HG02798 (cell line): ENCODE data around the gene IFITM1.
"Not testable (repeated sequence)": the region's sequence is repeated elsewhere in the genome, so short reads cannot be mapped to it uniquely, and the experiment has no call there.

ENCODE experiments used
- ATAC-seq: cut with Tn5 transposase; IDR thresholded peaks from one replicate; pipeline ENCODE4 v1.9.1; 2021; ENCODE audit warnings: mild to moderate bottlenecking; ENCODE audit not compliant: unreplicated experiment, poor library complexity

Gene IFITM1

DNA sequence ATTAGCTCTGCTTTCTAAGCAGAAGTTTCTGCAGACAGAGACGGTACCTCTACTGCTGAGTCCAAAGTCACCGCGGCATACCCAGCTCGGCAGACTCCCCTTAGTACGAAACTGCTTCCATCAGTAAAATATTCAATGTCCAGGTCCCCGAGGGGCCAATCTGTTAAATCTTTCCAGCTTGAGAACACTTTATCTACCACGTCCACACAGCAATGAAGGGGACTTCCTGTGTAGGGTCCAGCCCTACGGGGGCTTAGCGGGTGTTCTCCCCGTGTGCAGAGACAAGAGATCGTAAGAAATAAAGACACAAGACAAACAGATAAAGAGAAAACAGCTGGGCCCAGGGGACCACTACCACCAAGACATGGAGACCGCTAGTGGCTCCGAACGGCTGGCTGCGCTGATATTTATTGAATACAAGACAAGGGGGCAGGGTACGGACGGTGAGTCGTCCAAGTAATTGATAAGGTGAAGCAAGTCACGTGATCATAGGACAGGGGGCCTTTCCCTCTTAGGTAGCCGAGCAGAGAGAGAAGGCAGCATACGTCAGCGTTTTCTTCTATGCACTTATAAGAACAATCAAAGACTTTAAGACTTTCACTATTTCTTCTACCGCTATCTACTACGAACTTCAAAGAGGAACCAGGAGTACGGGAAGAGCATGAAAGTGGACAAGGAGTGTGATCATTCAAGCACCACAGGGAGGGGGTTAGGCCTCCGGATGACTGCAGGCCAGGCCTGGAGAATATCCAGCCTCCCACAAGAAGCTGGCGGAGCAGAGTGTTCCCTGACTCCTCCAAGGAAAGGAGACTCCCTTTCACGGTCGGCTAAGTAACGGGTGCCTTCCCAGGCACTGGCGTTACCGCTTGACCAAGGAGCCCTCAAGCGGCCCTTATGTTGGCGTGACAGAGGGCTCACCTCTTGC lies 11.0 kb downstream of the IFITM1 start:
- ATAC-seq: not testable (repeated sequence)

DNA sequence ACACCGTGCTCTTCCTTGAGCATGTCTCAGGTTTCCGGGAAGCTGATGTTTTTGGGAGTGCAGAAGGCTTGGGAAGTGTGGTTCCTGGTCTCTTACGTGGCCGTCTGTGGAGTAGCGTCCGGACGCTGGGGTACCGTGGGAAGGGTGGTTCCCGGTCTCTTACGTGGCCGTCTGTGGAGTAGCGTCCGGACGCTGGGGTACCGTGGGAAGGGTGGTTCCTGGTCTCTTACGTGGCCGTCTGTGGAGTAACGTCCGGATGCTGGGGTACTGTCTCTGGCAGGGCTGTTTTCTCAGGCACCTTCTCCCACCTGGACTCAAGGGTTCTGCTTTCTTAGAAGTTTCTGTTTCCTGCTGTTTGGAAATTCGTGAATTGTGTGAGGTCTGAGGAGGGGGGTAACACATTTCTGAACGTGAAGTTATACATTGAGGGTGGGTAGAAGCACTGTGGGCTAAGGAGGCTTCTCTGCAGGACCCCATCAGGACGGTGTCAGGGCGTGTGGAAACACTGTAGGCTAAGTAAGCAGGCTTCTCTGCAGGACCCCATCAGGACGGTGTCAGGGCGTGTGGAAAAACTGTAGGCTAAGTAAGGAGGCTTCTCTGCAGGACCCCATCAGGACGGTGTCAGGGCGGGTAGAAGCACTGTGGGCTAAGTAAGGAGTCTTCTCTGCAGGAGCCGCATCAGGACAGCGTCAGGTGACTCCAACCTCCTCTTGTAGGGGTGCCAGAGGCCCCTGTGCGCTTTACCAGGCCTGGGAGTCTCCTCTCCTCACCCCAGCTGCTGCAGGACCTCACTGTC lies 12.2 kb downstream of the IFITM1 start:
- ATAC-seq: no peak

DNA sequence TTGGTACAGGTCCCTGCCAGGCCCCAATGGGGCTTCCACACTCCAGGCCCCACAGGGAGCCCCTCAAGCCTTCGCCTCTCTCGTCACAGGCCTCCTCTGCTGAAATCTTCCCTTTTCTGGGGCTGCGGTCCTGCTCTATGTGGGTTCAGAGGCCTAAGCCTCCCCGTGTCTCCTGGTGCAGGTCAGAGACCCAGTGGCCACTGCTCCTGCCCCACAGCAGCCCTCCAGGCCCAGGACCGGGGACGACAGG lies 12.7 kb downstream of the IFITM1 start:
- no peak for ATAC-seq

DNA sequence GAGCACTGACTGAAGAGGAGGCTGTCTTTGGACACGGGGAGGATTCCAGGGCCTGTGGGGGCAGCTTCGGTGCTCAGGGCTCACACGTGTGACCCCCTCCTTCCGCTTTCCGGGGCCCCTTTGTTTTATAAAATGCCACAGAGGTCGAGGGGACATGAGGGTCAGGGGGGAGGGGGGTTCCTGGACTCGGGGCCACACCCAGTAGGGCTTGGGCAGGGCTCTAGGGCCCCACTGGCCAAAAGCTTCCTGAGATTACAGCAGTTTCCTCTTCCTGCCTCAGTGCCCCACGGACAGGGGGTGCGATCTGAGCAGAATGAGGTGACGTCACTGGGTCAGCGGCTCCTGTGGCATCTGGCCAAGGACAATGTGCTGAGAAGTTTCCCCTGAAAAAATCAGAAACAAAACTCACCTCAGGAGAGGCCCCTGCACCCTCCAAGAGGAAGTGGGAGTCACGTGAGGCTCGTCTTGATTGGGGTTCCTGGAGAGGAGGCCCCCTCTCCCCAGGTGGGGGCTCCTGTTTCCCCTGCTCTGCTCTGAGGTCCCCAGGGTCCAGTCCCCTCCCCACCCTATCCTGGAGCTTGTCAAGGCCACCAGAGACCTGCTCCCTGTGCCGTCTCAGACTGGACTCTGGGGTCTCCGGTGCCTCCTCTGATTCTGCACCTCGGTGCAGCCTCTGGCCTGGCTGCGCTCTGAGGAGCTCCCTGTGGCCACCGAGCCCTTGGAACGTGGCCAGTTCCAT lies 13.2 kb downstream of the IFITM1 start:
- ATAC-seq: peak; percentile 48

DNA sequence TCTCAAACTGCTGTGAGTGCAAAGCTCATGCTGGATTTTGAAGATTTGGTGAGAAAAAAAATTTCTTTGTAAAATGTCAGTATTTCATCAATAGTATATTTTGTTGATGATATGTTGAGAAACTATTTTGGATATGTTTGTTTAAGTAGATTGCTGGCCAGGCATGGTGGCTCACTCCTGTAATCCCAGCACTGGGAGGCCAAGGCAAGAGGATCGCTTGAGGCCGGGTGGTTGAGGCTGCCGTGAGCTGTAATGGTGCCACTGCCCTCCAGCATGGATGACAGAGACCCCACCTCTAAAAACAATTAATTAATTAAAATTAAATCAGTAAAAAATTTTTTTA lies 13.7 kb downstream of the IFITM1 start:
- no peak for ATAC-seq

DNA sequence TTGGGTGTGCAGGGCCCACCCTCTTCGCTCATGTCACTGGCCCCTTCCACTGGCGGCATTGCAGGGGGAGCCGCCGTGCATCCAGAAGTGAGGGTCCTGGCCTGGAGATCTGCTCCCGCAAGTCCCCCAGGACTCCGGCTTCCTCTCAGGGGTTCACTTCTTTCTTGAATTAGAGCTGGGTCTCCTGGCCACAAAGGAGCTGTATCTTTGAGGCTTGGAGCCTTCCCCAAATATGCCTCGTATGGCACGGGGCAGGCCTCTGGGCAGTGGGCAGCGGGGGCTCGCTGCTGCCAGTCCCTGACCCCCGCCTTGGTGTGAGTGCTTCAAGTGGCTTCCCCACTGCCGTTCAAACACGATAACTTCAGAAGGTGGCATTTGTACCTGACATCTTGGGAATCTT lies 14.2 kb downstream of the IFITM1 start:
- no peak for ATAC-seq

DNA sequence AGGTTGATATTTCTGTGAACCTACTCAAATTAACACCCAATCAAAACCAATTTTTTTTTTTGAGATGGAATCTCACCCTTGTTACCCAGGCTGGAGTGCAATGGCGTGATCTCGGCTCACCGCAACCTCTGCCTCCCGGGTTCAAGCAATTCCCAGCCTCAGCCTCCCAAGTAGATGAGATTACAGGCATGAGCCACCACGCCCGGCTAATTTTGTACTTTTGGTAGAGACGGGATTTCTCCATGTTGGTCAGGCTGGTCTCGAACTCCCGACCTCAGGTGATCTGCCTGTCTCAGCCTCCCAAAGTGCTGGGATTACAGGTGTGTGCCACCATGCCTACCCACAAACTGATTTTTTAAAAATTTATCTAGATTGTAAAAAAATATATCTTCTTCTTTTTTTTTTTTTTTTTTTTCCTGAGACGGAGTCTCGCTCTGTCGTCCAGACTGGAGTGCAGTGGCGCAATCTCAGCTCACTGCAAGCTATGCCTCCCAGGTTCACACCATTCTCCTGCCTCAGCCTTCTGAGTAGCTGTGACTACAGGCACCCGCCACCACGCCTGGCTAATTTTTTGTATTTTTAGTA lies 14.8 kb downstream of the IFITM1 start:
- not testable (repeated sequence) for ATAC-seq

DNA sequence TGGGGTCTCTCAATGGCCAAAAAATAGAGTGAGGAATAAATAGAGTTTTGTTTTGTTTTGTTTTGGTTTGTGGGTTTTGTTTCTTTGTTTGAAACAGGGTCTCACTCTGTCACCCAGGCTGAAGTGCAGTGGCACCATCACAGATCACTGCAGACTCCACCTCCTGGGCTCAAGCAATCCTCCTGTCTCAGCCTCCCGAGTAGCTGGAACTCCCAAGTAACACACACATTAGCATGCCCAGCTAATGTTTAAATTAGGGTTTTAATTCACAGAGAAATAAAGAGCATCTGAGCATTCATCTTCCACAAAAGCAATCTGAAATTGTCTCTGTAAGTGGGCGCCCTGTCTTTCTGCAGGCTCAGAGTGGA lies 16.0 kb downstream of the IFITM1 start:
- no peak for ATAC-seq

DNA sequence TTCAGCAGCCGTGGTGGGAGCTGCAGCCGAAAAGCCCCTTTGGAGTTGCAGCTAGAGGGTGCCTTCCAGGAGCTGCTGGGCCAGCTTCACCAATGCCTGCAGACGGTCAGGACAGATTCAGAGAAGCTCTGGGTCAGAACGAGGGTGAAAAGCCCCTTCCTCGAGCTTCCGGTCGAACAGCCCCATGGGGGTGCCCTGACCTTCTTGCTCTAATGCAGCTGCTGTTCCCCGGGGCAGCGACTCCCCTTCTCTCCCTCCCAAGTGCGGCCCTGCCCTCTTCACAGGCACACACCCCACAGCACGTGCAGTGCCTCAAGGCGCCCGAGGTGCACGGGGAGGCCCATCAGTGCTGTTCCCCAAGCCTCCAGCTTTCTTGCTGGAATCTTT lies 16.5 kb downstream of the IFITM1 start:
- no peak for ATAC-seq

DNA sequence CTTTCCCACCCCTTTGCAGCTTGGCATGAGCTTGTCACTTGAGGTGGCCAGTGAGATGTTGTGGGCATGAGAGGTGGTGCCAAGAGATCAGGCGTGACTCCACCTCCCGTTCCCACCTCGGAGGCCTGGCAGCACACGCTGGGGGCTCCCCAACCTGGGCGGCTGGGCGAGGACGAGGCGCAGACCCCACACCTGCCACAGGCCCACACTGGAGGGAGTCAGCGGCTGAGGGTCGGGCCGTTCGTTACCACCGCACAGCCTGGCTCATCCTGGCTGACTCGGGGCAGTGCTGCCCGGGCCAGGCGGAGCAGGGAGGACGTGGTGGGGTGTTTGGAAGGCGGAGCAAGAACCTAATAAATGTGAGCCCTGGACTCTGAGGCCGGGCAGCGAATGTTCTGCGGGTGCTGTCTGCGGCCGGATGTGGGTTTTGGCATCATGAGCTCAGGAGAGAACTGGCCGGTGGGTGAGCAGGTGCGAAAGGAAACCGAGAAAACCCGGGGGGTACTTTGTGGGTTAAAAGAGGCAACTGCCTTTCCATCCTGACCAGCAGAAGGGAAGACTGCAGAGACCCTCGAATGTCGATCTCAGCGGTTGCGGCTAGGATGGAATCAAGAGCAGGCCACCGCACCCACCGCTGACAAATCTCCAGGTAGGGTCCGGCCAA lies 17.0 kb downstream of the IFITM1 start:
- no peak for ATAC-seq

DNA sequence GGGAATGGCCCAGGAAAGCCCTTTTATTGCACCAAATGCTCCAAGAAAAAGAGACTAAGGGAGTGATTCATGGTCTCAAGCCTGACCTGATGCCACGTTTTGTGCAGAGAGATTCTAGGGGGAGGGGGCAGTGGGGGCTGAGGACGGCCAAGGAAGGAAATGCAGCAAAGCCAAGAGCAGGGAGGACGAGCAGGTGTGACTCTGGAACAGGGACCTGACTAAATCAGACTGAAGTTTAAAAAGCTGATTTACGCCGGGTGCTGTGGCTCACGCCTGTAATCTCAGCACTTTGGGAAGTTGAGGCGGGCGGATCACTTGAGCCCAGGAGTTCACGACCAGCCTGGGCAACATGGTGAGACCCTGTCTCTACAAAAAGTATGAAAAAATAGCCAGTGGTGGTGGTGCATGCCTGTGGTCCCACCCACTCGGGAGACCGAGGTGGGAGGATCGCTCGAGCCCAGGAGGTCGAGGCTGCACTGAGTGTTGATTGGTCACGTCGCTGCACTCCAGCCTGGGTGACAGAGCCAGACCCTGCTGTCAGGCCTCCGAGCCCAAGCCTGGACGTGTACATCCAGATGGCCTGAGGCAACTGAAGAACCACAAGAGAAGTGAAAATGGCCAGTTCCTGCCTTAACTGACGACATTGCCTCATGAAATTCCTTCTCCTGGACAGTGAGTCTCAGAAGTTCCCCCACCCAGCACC lies 17.7 kb downstream of the IFITM1 start:
- ATAC-seq: no peak

DNA sequence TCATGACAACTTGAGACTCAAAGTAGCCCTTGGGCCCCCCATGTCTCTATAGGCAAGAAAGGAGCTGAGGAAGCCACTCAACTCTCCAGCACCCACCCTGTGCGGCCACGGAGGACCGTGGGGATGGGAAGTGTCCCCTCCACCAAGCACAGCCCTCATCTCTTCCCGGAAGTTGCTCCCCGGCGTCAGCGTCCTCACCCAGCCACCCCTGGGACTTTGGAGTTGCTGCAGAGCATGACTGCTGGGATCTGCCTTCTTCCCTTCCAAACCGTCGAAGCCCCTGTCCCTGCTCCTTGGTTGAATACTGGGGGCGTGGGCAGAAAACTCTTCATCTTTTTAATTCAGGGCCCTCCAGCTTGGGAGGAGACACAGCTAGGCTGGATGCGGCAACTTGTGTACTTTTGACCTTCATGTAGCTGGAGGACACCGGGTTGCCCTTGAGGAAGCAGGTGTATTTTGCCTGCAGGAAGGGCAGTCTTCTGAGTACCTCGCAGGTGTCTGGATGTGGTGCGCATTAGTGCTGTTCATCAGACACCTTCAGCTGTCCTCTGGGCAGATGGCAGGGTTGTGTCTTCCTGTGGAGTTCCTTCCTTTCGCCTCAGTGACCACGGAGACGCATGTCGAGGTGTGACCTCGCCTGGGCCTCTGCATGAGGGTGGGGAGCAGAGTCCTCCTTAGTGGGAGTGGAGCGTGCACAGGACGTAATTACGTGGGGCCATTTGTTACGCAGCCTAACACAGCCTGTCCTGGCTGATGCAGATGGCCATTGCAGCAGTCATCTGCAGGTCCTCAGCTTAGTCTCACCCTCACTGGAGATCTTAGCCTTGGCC lies 19.0 kb downstream of the IFITM1 start:
- ATAC-seq: no peak

DNA sequence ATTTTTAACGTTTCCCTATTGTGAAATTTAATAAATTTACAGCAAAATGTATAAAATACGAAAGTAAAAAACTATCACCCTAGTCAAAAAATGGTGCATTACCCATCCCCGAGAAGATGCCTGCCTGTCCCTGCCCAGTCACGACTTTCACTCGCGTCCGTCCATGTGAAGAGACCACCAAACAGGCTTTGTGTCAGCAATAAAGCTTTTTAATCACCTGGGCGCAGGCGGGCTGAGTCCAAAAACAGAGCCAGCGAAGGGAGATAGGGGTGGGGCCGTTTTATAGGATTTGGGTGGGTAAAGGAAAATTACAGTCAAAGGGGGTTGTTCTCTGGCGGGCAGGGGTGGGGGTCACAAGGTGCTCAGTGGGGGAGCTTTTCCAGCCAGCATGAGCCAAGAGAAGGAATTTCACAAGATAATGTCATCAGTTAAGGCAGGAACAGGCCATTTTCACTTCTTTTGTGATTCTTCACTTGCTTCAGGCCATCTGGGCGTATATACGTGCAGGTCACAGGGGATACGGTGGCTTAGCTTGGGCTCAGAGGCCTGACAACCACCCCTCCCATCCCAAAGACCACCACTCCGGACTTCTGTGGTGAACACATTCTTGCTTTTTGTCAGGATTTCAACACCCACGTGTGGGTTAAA lies 19.9 kb downstream of the IFITM1 start:
- ATAC-seq: not testable (repeated sequence)

DNA sequence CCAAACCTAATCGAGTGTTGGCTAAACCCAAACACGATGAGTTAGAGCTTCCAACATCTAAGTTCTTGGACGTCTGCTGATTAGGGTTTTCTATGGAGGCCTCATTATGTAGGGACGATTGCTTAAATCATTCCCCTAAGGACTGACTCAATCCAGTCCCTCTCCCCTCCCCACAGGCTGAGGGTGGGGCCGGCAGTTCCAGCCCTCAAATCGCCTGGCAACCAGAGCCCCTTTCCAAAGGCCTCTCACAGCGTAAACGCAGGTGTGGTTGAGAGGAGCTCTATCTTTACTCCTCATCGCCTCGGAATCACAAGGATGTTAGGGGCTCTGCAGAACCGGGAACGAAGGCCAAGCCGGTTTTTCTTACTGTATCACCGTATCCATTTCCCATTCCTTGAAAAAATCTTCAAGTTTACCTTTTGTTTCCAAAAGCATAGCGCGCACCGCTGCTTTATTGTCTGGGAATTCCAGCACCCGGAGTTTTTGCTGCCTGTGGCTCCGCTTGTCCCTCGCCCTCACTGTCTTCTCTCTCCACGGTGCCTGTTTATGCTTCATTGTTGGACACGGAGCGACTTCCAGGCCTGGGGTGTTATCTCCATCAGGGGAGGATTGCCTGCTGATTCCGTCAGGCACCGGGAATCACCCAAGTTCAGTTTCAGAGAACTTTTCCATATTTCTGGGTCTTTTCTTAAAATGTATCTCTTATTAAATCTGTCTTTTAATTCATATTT lies 20.6 kb downstream of the IFITM1 start:
- no peak for ATAC-seq

DNA sequence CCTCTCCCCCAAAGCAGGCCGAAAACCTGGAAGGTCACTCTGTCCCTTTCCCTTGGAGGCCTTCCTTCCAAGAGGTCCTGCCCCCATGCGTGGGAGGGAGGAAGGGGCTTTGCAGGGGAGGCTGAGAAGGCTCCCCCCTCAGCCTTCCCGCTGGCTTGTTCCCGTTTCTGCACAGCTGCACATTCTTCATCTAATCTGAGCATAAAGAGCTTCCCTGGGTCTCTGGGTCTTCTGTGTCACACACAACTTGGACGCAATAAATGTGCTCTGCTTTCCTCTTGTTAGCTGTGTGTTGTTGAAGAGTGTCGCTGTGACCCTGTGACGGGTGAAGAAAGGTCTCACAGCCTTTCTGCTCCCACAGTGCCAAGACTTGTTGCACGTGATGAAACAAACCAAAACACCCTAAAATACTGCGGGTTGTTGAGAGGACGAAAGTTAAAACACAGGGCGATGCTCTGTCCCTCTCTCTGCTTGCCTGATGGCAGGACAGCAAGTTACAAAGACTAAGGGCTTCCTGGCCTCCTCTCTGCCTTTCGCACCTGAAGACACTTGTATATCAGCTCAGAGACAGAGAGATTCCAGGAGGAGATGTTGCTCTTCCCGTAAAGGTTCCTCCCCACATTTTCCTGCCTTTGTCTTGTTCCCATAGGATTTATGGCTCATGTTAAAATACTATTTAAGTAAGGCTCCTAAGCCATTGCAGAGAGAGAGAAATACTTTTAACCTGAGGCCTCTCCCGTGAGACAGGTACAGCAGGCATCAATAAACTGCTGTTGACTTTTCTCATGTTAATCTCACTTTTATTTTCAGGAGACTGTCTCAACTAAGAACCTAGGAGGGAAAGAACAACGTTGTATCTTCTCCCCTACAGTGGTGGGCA lies 22.2 kb downstream of the IFITM1 start:
- ATAC-seq: no peak

DNA sequence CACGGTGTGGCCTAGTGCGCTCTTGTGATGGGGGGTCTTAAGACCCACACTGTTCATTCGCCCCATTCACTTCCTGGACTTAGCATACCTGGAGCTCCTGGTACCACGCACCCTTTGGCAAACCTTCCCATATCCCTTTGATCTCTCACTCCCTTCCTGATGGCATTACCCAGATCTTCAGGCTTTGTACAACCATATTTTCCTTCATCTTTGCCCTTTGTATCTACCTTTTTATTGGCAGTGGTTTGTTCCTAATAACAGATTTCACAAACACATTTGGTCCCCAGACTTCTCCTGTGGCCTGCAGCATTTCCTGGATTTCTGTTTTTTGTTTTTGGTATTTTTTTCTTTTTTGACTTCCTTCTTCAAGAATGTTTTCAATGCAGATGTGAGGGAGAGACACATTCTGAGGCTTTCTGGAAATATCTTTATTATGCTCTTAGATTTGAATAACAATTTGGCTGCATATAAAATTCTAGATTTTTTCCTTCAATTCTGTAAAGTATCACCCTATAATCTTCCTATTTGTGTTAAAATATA lies 22.9 kb downstream of the IFITM1 start:
- ATAC-seq: no peak

DNA sequence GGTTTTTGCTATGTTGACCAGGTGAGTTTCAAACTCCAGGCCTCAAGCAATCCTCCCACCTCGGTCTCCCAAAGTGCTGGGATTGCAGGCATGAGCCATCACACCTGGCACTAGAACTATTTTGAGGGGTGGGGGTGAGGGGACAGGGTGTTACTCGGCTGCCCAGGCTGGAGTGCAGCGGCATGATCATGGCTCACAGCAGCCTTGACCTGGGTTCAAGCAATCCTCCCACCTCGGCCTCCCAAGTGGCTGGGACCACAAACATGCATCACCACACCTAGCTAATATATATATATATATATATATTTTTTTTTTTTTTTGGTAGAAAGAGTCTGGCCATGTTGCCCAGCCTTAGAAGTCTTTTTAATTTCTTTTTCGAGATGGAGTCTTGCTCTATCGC lies 23.9 kb downstream of the IFITM1 start:
- no peak for ATAC-seq
